Raji (cell line): ENCODE data around the gene HNF4A.

Source experiments
- POLR2A ChIP-seq: IDR thresholded peaks from 2 replicates; pipeline ENCODE4 v1.6.1; 2011; ENCODE audit warnings: low read depth, low read length, control low read depth; ENCODE audit not compliant: insufficient read depth

Gene HNF4A

GRCh38 chr20:44394702-44395460 is 39.4 kb downstream of the HNF4A start:
- TF ChIP-seq POLR2A = no peak

- no peak for TF ChIP-seq POLR2A
These were observed 40.2 kb downstream of the HNF4A start for GRCh38 chr20:44395461-44396340.

GRCh38 chr20:44396369-44397130 is 41.1 kb downstream of the HNF4A start:
- TF ChIP-seq POLR2A = no peak

GRCh38 chr20:44398335-44398734 is 42.8 kb downstream of the HNF4A start:
- TF ChIP-seq POLR2A = no peak

- no peak for TF ChIP-seq POLR2A
These were observed 43.9 kb downstream of the HNF4A start for GRCh38 chr20:44399446-44399845.

GRCh38 chr20:44400671-44400969 is 45.1 kb downstream of the HNF4A start:
- TF ChIP-seq POLR2A = no peak

- TF ChIP-seq POLR2A = no peak
These were observed 45.7 kb downstream of the HNF4A start for GRCh38 chr20:44400970-44401769.

- no peak for TF ChIP-seq POLR2A
These were observed 46.4 kb downstream of the HNF4A start for GRCh38 chr20:44401770-44402390.

- TF ChIP-seq POLR2A = no peak
These were observed 47.1 kb downstream of the HNF4A start for GRCh38 chr20:44402391-44403193.

- TF ChIP-seq POLR2A = no peak
These were observed 48.0 kb downstream of the HNF4A start for GRCh38 chr20:44403194-44404112.

GRCh38 chr20:44404204-44405181 is 49.0 kb downstream of the HNF4A start:
- no peak for TF ChIP-seq POLR2A
